Left ventricle myocardium inferior (tissue), 1 donor: ENCODE results near the gene DND1. TPM values are rescaled to one million over a fixed set of nuclear protein-coding genes. Genes with fewer than 3 reads are reported as not detected.
A peak's percentile ranks its signal among the peaks of the same experiment; 100 is the strongest.

Source experiments
- DNase-seq: peaks from one replicate; pipeline ENCODE4 v3.0.0-alpha.2; 2020
- H3K27ac ChIP-seq: fragments of 200-600 bp; replicated peaks from 2 replicates; pipeline ENCODE4 v1.8.0; 2021
- H3K27me3 ChIP-seq: fragments of 200-600 bp; 2 replicates; pipeline ENCODE4 v1.8.0; 2021; ENCODE audit warnings: low read depth
- H3K36me3 ChIP-seq: fragments of 200-600 bp; 2 replicates; pipeline ENCODE4 v1.8.0; 2021
- H3K4me1 ChIP-seq: fragments of 200-600 bp; 2 replicates; pipeline ENCODE4 v1.8.0; 2021
- H3K4me3 ChIP-seq: fragments of 200-600 bp; 2 replicates; pipeline ENCODE4 v1.8.0; 2021; ENCODE audit warnings: mild to moderate bottlenecking, moderate library complexity
- H3K9me3 ChIP-seq: fragments of 200-600 bp; replicated peaks from 2 replicates; pipeline ENCODE4 v1.8.0; 2021
- CTCF ChIP-seq: fragments of 200-600 bp; IDR thresholded peaks from 2 replicates; pipeline ENCODE4 v1.8.0; 2021; ENCODE audit warnings: antibody characterized with exemption, mild to moderate bottlenecking, borderline replicate concordance
- intact Hi-C: fragments of 100-400 bp; cut with micrococcal nuclease; formaldehyde crosslinking; loops from one replicate; pipeline ENCODE4 v1.11.0; 2022
- total RNA-seq: library from RNA; stranded (reverse); fragmentation: NEBNext Ultra II Directional; extraction: Animal tissue kit (Norgen Biotek cat#: 25700); gene quantifications from one replicate; pipeline ENCODE4 v1.2.1, GENCODE V29; 2021
- donor health status: DM: no; HTN: yes; CAD: no; lungs with severe emphysema.

DND1 gene
- total RNA-seq, 1 donor from 2014 or later = 0.47 TPM

- Histone ChIP-seq H3K36me3 (peaks cover 58% of the 10 kb centered on the region), H3K4me1 (peaks cover 51% of the 10 kb centered on the region), H3K4me3 (no peak overlapping the region), H3K27ac (no peak overlapping the region), H3K9me3 (no peaks in the 10 kb centered on the region), H3K27me3 (no peaks in the 10 kb centered on the region)
- TF ChIP-seq CTCF = no peak
- DNase-seq = no peak
- intact Hi-C loops = no loop called here
Measured at GRCh38 chr5:140694276-140694675, 20.9 kb upstream of the DND1 start.

- peak; percentile 89 for DNase-seq
- H3K4me3 ChIP-seq = peak within 1 kb of the TSS; percentile 87
- H3K27me3 ChIP-seq = no peaks in the 10 kb centered on the region
- no peaks in the 10 kb centered on the region for H3K9me3 ChIP-seq
- peaks cover 50% of the 10 kb centered on the region for H3K36me3 ChIP-seq
- peak; percentile 13 for TF ChIP-seq CTCF
- H3K4me1 ChIP-seq = peaks cover 53% of the 10 kb centered on the region
- peak within 1 kb of the TSS; percentile 89 for H3K27ac ChIP-seq
- intact Hi-C loops = no loop called here
Measured at GRCh38 chr5:140690941-140691924, 17.9 kb upstream of the DND1 start, which contains the start of the genes HARS1 and HARS2. TSS of gene HARS1 (minus strand) at chr5:140691370. CDS start at chr5:140691304, 66 bp downstream. TSS of gene HARS2 (plus strand) at chr5:140691455. CDS start at chr5:140691649, 194 bp downstream.

DNA sequence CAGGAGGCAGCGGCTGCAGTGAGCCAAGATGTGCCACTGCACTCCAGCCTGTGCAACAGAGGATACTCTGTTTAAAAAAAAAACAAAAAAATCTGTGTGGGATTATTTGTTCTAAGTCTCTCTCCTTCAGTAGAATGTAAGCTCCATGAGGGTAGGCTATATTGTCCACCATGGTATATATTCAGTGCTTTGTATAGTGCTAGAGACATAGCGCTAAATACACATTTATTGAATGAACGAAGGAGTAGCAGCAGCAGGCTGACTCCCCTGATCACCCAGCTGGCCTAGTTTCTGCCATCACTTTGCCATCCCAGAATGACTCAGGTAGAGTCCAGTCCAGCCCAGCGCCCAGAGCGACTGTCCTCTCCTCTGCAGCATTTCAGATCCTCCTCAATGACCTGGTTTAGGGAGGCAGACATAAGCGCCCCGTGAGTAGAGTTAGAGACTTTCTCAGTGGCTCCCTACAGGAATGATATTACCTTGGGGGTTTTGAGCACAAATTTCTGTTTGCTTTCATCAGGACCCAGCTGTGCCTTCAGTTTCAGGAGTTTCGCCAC, 17.1 kb upstream of the DND1 start:
- TF ChIP-seq CTCF = no peak
- H3K27me3 ChIP-seq = no peaks in the 10 kb centered on the region
- peaks cover 53% of the 10 kb centered on the region for H3K4me1 ChIP-seq
- intact Hi-C loops = no loop called here
- DNase-seq = no peak
- peaks cover 48% of the 10 kb centered on the region for H3K36me3 ChIP-seq
- H3K27ac ChIP-seq = peak overlapping the region; percentile 89
- H3K9me3 ChIP-seq = no peaks in the 10 kb centered on the region
- H3K4me3 ChIP-seq = peak overlapping the region; percentile 87

GRCh38 chr5:140678993-140679392, 5.6 kb upstream of the DND1 start:
- intact Hi-C loops = no loop called here
- no peak overlapping the region for H3K4me3 ChIP-seq
- no peak for DNase-seq
- H3K4me1 ChIP-seq = no peaks in the 10 kb centered on the region
- no peak for TF ChIP-seq CTCF
- no peak overlapping the region for H3K27ac ChIP-seq
- H3K36me3 ChIP-seq = peaks cover 72% of the 10 kb centered on the region
- no peaks in the 10 kb centered on the region for H3K9me3 ChIP-seq
- no peaks in the 10 kb centered on the region for H3K27me3 ChIP-seq

DNA sequence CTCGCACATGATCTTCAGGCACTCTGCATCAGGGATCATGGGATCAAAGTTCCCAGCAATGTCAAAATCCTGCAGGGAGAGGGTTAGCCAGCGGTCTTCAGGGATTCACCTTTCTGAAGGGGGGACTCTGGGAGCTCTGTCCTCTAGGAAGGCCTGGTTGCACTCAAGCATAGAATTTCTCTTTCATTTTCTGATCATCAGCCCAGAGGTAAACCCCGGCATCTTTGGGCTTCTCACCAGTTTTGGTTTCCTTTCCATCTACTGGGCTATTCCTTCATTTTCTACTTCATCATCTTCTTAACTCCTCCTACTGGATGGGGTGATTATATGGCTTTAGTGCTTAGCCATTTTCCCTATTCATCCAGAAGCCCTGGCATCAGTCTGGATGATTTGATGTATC, 4.6 kb upstream of the DND1 start:
- Histone ChIP-seq H3K4me3 (no peak overlapping the region), H3K36me3 (peaks cover 83% of the 10 kb centered on the region)
- intact Hi-C loops = no loop called here

More for the DNA sequence above, 4.6 kb upstream of the DND1 start:
- no peaks in the 10 kb centered on the region for H3K27me3 ChIP-seq
- no peaks in the 10 kb centered on the region for H3K4me1 ChIP-seq
- no peak for TF ChIP-seq CTCF
- no peak overlapping the region for H3K27ac ChIP-seq
- DNase-seq = no peak
- H3K9me3 ChIP-seq = no peaks in the 10 kb centered on the region
